Dorsolateral prefrontal cortex (tissue), 118 donors: ENCODE measurements around the gene MBD1. TPM values are rescaled to one million over a fixed set of nuclear protein-coding genes. Genes with fewer than 3 reads are reported as not detected.

Source experiments
- total RNA-seq, 120 experiments: library from RNA; stranded (reverse); gene quantifications; one replicate each; pipeline versions ENCODE4 v1.2.3 to v1.2.4, GENCODE V29; 2022

Gene MBD1
- total RNA-seq, 120 experiments from 2014 or later: 72.6 to 117 (median 94.0) TPM

Other genes starting within 250 kb of the MBD1 start
- 10 to 100 TPM in 5 of 120 experiments, 1 to 10 TPM in 115; 1.7 to 12.2 (median 5.1) TPM for gene MYO5B, start 86.4 kb downstream of the MBD1 start, total RNA-seq
- gene CFAP53, start 15.0 kb downstream of the MBD1 start, total RNA-seq: 1 to 10 TPM in 118 of 120 experiments, under 1 TPM in 2; 0.79 to 6.2 (median 2.5) TPM
- 100 to 1,000 TPM in 2 of 120 experiments, 10 to 100 TPM in 118; 39.4 to 103 (median 69.4) TPM for gene CXXC1, start 6.2 kb upstream of the MBD1 start, total RNA-seq
- 1 to 10 TPM in 5 of 120 experiments, under 1 TPM in 71, not detected in 44; 0.15 to 1.7 (median 0.36) TPM for gene SKA1, start 93.5 kb upstream of the MBD1 start, total RNA-seq